H1 (cell line): ENCODE measurements around the gene EFHD1. TPM values are rescaled to one million over a fixed set of nuclear protein-coding genes. Genes with fewer than 3 reads are reported as not detected.

Experiments used
- CTCF ChIA-PET: fragments of 300-600 bp; sonication (Branson Sonifier 250); formaldehyde crosslinking; loops from one replicate; lab custom pipeline; 2021; ENCODE audit not compliant: partially characterized antibody; lab: Charles Lee
- POLR2A ChIA-PET: fragments of 300-600 bp; sonication (Branson Sonifier 250); formaldehyde crosslinking; loops from one replicate; lab custom pipeline; 2021; ENCODE audit warnings: inconsistent platforms; ENCODE audit not compliant: partially characterized antibody; lab: Charles Lee
- DNase-seq, 2 experiments: peaks; one replicate each; pipeline versions ENCODE4 v3.0.0 to v3.0.0-alpha.2; 2010 to 2022; ENCODE audit warnings: low spot score in 2 of 2, low read depth in 1 of 2, mixed read lengths in 1 of 2
- FAIRE-seq: peaks from 2 replicates; lab custom pipeline; 2011; peaks lifted over from hg19 to GRCh38; lab: Jason Lieb, UNC
- H2AFZ ChIP-seq: 2 replicates; pipeline ENCODE4 v1.8.1; 2012; ENCODE audit warnings: low read length, inconsistent platforms
- H2AK5ac ChIP-seq: 2 replicates; pipeline ENCODE4 v1.6.1; 2013; ENCODE audit warnings: low read depth, low read length
- H2BK120ac ChIP-seq: replicated peaks from 2 replicates; pipeline ENCODE3; 2013; ENCODE audit warnings: low read depth, low read length, inconsistent platforms
- H2BK12ac ChIP-seq: 2 replicates; pipeline ENCODE4 v1.6.1; 2013; ENCODE audit warnings: low read depth, low read length
- H2BK15ac ChIP-seq: 2 replicates; pipeline ENCODE4 v1.6.1; 2013; ENCODE audit warnings: low read length
- H2BK20ac ChIP-seq: 2 replicates; pipeline ENCODE4 v1.6.1; 2013; ENCODE audit warnings: low read length
- H2BK5ac ChIP-seq: 2 replicates; pipeline ENCODE4 v1.6.1; 2013; ENCODE audit warnings: low read depth, low read length
- H3K14ac ChIP-seq: 2 replicates; pipeline ENCODE4 v1.6.1; 2013; ENCODE audit warnings: inconsistent platforms; ENCODE audit not compliant: insufficient read length
- H3K18ac ChIP-seq: 2 replicates; pipeline ENCODE4 v1.6.1; 2013; ENCODE audit warnings: low read length; ENCODE audit errors: extremely low read depth
- H3K23ac ChIP-seq: 2 replicates; pipeline ENCODE4 v1.6.1; 2013; ENCODE audit warnings: inconsistent platforms; ENCODE audit not compliant: insufficient read length
- H3K23me2 ChIP-seq: 2 replicates; pipeline ENCODE4 v1.6.1; 2013; ENCODE audit warnings: low read depth, low read length
- H3K27ac ChIP-seq: 2 replicates; pipeline ENCODE4 v1.6.1; 2011; ENCODE audit warnings: low read depth, low read length, inconsistent platforms
- H3K27me3 ChIP-seq, 4 experiments: replicated peaks in 1 of 4; 1 replicate in 1 of 4; 2 replicates in 3 of 4; pipeline versions ENCODE4 v1.6.1 to v1.8.1; 2011 to 2013; ENCODE audit warnings: low read length in 3 of 4, mild to moderate bottlenecking in 3 of 4, inconsistent platforms in 2 of 4, mixed read lengths in 2 of 4, moderate library complexity in 1 of 4; ENCODE audit not compliant: control insufficient read depth in 3 of 4, insufficient read depth in 3 of 4; ENCODE audit errors: extremely low read depth in 1 of 4
- H3K36me3 ChIP-seq, 4 experiments: 2 replicates each; pipeline versions ENCODE4 v1.6.1 to v1.8.1; 2011 to 2013; ENCODE audit warnings: mild to moderate bottlenecking in 4 of 4, low read length in 3 of 4, moderate library complexity in 2 of 4, control low read depth in 1 of 4, inconsistent platforms in 1 of 4; ENCODE audit not compliant: insufficient read depth in 4 of 4, control insufficient read depth in 2 of 4
- H3K4ac ChIP-seq: replicated peaks from 2 replicates; pipeline ENCODE3; 2013; ENCODE audit warnings: low read length, low read depth, mixed read lengths, inconsistent platforms; ENCODE audit not compliant: insufficient read length
- H3K4me1 ChIP-seq, 4 experiments: replicated peaks in 1 of 4; 1 replicate in 1 of 4; 2 replicates in 3 of 4; pipeline versions ENCODE4 v1.6.1 to v1.8.1; 2011 to 2013; ENCODE audit warnings: low read length in 3 of 4, inconsistent platforms in 2 of 4, mixed read lengths in 1 of 4; ENCODE audit not compliant: insufficient read depth in 4 of 4, control insufficient read depth in 3 of 4
- H3K4me2 ChIP-seq, 2 experiments: 2 replicates each; pipeline versions ENCODE4 v1.6.1 to v1.8.1; 2011 to 2013; ENCODE audit warnings: low read depth in 2 of 2, low read length in 2 of 2, control low read depth in 1 of 2, inconsistent platforms in 1 of 2, mild to moderate bottlenecking in 1 of 2; ENCODE audit not compliant: insufficient read depth in 1 of 2
- H3K4me3 ChIP-seq, 4 experiments: fragments of 200-600, 300-600 bp in 1 of 4; sonication (generic), shearing (Covaris generic), sonication (Bioruptor Twin) in 1 of 4; 2 replicates each; pipeline versions ENCODE4 v1.5.1 to v1.8.1; 2011 to 2016; ENCODE audit warnings: low read length in 4 of 4, low read depth in 3 of 4, control low read depth in 2 of 4, inconsistent platforms in 2 of 4, mild to moderate bottlenecking in 2 of 4, mixed read lengths in 1 of 4, moderate library complexity in 1 of 4; ENCODE audit not compliant: insufficient read depth in 2 of 4; ENCODE audit errors: extremely low read depth in 1 of 4
- H3K56ac ChIP-seq: replicated peaks from 2 replicates; pipeline ENCODE3; 2013; ENCODE audit warnings: low read depth, mild to moderate bottlenecking, mixed read lengths, low read length, inconsistent platforms; ENCODE audit not compliant: insufficient read length
- H3K79me1 ChIP-seq: 2 replicates; pipeline ENCODE4 v1.6.1; 2013; ENCODE audit warnings: low read depth, low read length, control low read depth
- H3K79me2 ChIP-seq, 2 experiments: 2 replicates each; pipeline versions ENCODE4 v1.6.1 to v1.8.1; 2012 to 2013; ENCODE audit warnings: low read length in 2 of 2, mild to moderate bottlenecking in 2 of 2, inconsistent platforms in 1 of 2; ENCODE audit not compliant: insufficient read depth in 2 of 2, control insufficient read depth in 1 of 2
- H3K9ac ChIP-seq, 4 experiments: replicated peaks in 1 of 4; 1 replicate in 1 of 4; 2 replicates in 3 of 4; pipeline versions ENCODE4 v1.6.1 to v1.8.1; 2011 to 2013; ENCODE audit warnings: low read depth in 3 of 4, low read length in 3 of 4, control low read depth in 2 of 4, mild to moderate bottlenecking in 2 of 4, moderate library complexity in 2 of 4, inconsistent platforms in 1 of 4; ENCODE audit errors: extremely low read depth in 1 of 4
- H3K9me3 ChIP-seq, 2 experiments: 2 replicates each; pipeline versions ENCODE4 v1.6.1 to v1.8.1; 2012 to 2013; ENCODE audit warnings: mild to moderate bottlenecking in 2 of 2, moderate library complexity in 2 of 2, control low read depth in 1 of 2, inconsistent platforms in 1 of 2, low read depth in 1 of 2, low read length in 1 of 2, mixed read lengths in 1 of 2; ENCODE audit not compliant: insufficient read depth in 2 of 2
- H4K20me1 ChIP-seq, 2 experiments: replicated peaks in 1 of 2; 2 replicates each; pipeline versions ENCODE3 to v1.8.1; 2011 to 2013; ENCODE audit warnings: inconsistent platforms in 2 of 2, low read length in 2 of 2, mild to moderate bottlenecking in 1 of 2; ENCODE audit not compliant: insufficient read depth in 2 of 2, control insufficient read depth in 1 of 2
- H4K5ac ChIP-seq: 2 replicates; pipeline ENCODE4 v1.6.1; 2013; ENCODE audit warnings: low read length, low read depth, mixed read lengths, inconsistent platforms; ENCODE audit not compliant: insufficient read length
- H4K8ac ChIP-seq: 2 replicates; pipeline ENCODE4 v1.8.0; 2013; ENCODE audit warnings: mild to moderate bottlenecking, moderate library complexity, low read length, inconsistent platforms; ENCODE audit not compliant: insufficient read depth; ENCODE audit errors: extremely low read depth
- H4K91ac ChIP-seq: replicated peaks from 2 replicates; pipeline ENCODE3; 2013; ENCODE audit warnings: low read length, mixed read lengths, inconsistent platforms; ENCODE audit not compliant: insufficient read length
- EGR1 ChIP-seq: IDR thresholded peaks from 2 replicates; pipeline ENCODE4 v1.6.1; 2011; ENCODE audit warnings: low read depth, low read length, borderline replicate concordance
- EZH2 ChIP-seq: fragments of 200-600 bp; sonication (generic); IDR thresholded peaks from 2 replicates; pipeline ENCODE4 v1.7.1; 2012; ENCODE audit warnings: low read depth, mild to moderate bottlenecking, moderate library complexity, low read length, inconsistent platforms; ENCODE audit not compliant: severe bottlenecking
- HDAC2 ChIP-seq, 2 experiments: fragments of 300-600 bp in 1 of 2; sonication (generic) in 1 of 2; IDR thresholded peaks; 2 replicates each; pipeline ENCODE4 v1.6.1; 2011 to 2012; ENCODE audit warnings: low read depth in 2 of 2, low read length in 2 of 2, mild to moderate bottlenecking in 2 of 2, moderate library complexity in 2 of 2, borderline replicate concordance in 1 of 2, inconsistent platforms in 1 of 2
- KDM4A ChIP-seq: IDR thresholded peaks from one replicate; pipeline ENCODE4 v1.7.1; 2012; ENCODE audit warnings: low read depth, mild to moderate bottlenecking, moderate library complexity, low read length, inconsistent platforms; ENCODE audit not compliant: severe bottlenecking
- KDM5A ChIP-seq: fragments of 200-600 bp; IDR thresholded peaks from 2 replicates; pipeline ENCODE4 v1.7.1; 2012; ENCODE audit warnings: mild to moderate bottlenecking, low read length, inconsistent platforms, mixed read lengths
- NANOG ChIP-seq: IDR thresholded peaks from 2 replicates; pipeline ENCODE4 v1.6.1; 2011; ENCODE audit warnings: low read length, low read depth, mild to moderate bottlenecking, inconsistent platforms; ENCODE audit not compliant: insufficient read depth, poor library complexity, severe bottlenecking
- POLR2AphosphoS5 ChIP-seq: IDR thresholded peaks from 2 replicates; pipeline ENCODE4 v1.6.1; 2011; ENCODE audit warnings: low read depth, low read length
- SAP30 ChIP-seq: fragments of 300-600 bp; sonication (generic); IDR thresholded peaks from 2 replicates; pipeline ENCODE4 v1.7.1; 2012; ENCODE audit warnings: low read length, moderate library complexity, mild to moderate bottlenecking, inconsistent platforms; ENCODE audit not compliant: insufficient read depth, insufficient replicate concordance
- SP1 ChIP-seq: IDR thresholded peaks from 2 replicates; pipeline ENCODE4 v1.6.1; 2011; ENCODE audit warnings: low read depth, low read length
- TEAD4 ChIP-seq: IDR thresholded peaks from 2 replicates; pipeline ENCODE4 v1.6.1; 2012; ENCODE audit warnings: low read depth, low read length, inconsistent platforms, mixed read lengths
- WGBS, 2 experiments: shearing (Covaris generic) in 1 of 2; methylation state at CpG; one replicate each; pipeline versions ENCODE4 v1.1.6 to v1.1.7; 2013 to 2015; ENCODE audit warnings: low lambda C conversion rate in 2 of 2, mixed read lengths in 2 of 2, inconsistent platforms in 1 of 2, low coverage in 1 of 2, missing lambda C conversion rate in 1 of 2; ENCODE audit not compliant: insufficient replicate concordance in 2 of 2, insufficient coverage in 1 of 2, insufficient read length in 1 of 2; ENCODE audit errors: extremely low coverage in 1 of 2, missing lambda C conversion rate in 1 of 2; 5-methylcytosine and 5-hydroxymethylcytosine counted together
- polyA plus RNA-seq, 7 experiments: library from polyadenylated mRNA; depleted of rRNA in 3 of 7; stranded (reverse) in 5 of 7; unstranded in 2 of 7; fragments of >200 nt in 5 of 7; fragments of 200-250 nt in 2 of 7; gene quantifications; 1 replicate in 5 of 7; 2 replicates in 1 of 7; 4 replicates in 1 of 7; pipeline versions ENCODE4 v1.2.1 to v1.2.3, GENCODE V29; 2011 to 2013; ENCODE audit warnings: missing spikeins in 2 of 7, mixed read lengths in 2 of 7
- total RNA-seq: library from RNA; stranded (reverse); fragmentation: NEBNext Ultra II Directional; extraction: Animal tissue kit (Norgen Biotek cat#: 25700); gene quantifications from 2 replicates; pipeline ENCODE4 v1.2.1, GENCODE V29; 2021

Gene EFHD1
- total and polyA plus RNA-seq, 2 of the 8 experiments (the other 6 are each of a cell fraction or from before 2014, with no cell fraction given): 3.4 to 4.5 TPM

DNA sequence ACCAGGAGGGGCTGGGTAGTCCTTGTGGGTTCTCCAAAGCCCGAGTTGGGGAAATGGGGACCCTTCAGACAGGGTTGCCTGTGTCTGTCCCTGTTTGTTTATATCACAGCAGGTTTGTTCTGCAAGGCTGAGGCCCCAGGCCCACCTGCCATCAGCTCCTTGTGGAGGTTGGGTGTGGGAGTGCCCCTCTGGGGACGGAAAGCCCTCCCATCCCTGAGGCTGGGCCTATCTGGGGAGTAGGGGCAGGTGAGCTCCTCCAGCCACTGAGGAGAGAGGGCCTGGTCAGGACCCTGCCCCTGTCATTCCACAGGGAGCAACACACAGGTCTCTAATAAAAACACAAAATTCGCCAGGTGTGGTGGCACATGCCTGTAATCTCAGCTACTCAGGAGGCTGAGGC is 23.3 kb upstream of the EFHD1 start:
- Histone ChIP-seq H3K9me3 (no peaks in the 10 kb centered on the region), H3K23ac (no peak overlapping the region), H3K36me3 (no peaks in the 10 kb centered on the region), H3K14ac (no peak overlapping the region), H3K23me2 (peaks cover 5% of the 10 kb centered on the region; the same call in 1 of the 2 replicates), H4K20me1 (peaks cover 0 to 1% of the 10 kb centered on the region in 2 experiments), H4K91ac (no peak overlapping the region), H3K56ac (no peak overlapping the region), H3K27me3 (no peaks in the 10 kb centered on the region), H2BK5ac (no peak overlapping the region), H2BK12ac (no peak overlapping the region), H4K5ac (no peak overlapping the region), H3K79me2 (no peaks in the 10 kb centered on the region), H4K8ac (no peak overlapping the region), H2BK120ac (no peak overlapping the region), H3K4me1 (no peaks in the 10 kb centered on the region; a peak in 1 of 7 replicates), H2AK5ac (no peak overlapping the region), H2BK15ac (no peak overlapping the region), H3K4me2 (no peak overlapping the region), H2AFZ (no peak overlapping the region), H3K4me3 (no peak overlapping the region), H3K79me1 (no peaks in the 10 kb centered on the region), H3K18ac (no peak overlapping the region), H3K9ac (no peak overlapping the region), H2BK20ac (no peak overlapping the region), H3K27ac (no peak overlapping the region), H3K4ac (no peak overlapping the region)
- TF ChIP-seq SP1 (no peak), HDAC2 (IDR thresholded peaks at IDR 0.05; ENCODE audit: borderline replicate concordance in 1 of 2, low read depth in 2 of 2, low read length in 2 of 2) (no peak), EGR1 (no peak), KDM4A (no peak), KDM5A (no peak), NANOG (no peak), TEAD4 (no peak), EZH2 (no peak), POLR2AphosphoS5 (no peak), SAP30 (no peak)
- FAIRE-seq (no peak), DNase-seq (no peak)
- ChIA-PET CTCF (interaction anchor here (0.9 to 4.2 kb wide), 6 partner anchors 12 to 88 kb away, joined by 3 to 58 read pairs (median 9); no protein-coding TSS in a partner anchor), POLR2A (no interaction called here)
- 86% methylated on average over 3 of the region's 3 CpGs; no CpG with 5 or more reads in 1 of the 2 experiments for WGBS, 2 experiments
